NCI-H82 treated with DMSO at 0.1 percent for 48 hours (cell line): ENCODE measurements around the gene LHFPL6.

ENCODE experiments used
- DNase-seq: peaks from one replicate; lab custom pipeline; 2025; ENCODE audit not compliant: unreplicated experiment; lab: John Stamatoyannopoulos, UW

Gene LHFPL6

GRCh38 chr13:39557285-39557955, 45.6 kb downstream of the LHFPL6 start:
- no peak for DNase-seq

GRCh38 chr13:39556866-39557265, 46.1 kb downstream of the LHFPL6 start:
- DNase-seq = no peak

GRCh38 chr13:39554371-39554770, 48.6 kb downstream of the LHFPL6 start:
- no peak for DNase-seq

GRCh38 chr13:39552246-39552645, 50.7 kb downstream of the LHFPL6 start:
- no peak for DNase-seq

GRCh38 chr13:39550931-39551330, 52.1 kb downstream of the LHFPL6 start:
- DNase-seq = no peak

GRCh38 chr13:39547108-39547507, 55.9 kb downstream of the LHFPL6 start:
- peak; percentile 83 for DNase-seq

- no peak for DNase-seq
Measured at GRCh38 chr13:39542361-39542760, 60.6 kb downstream of the LHFPL6 start.

- peak; percentile 27 for DNase-seq
Measured at GRCh38 chr13:39540929-39541605, 61.9 kb downstream of the LHFPL6 start.

GRCh38 chr13:39538816-39539790, 63.9 kb downstream of the LHFPL6 start:
- no peak for DNase-seq

- DNase-seq = no peak
Measured at GRCh38 chr13:39536906-39537305, 66.1 kb downstream of the LHFPL6 start.

GRCh38 chr13:39536274-39536673, 66.7 kb downstream of the LHFPL6 start:
- no peak for DNase-seq

- no peak for DNase-seq
Measured at GRCh38 chr13:39533651-39534150, 69.3 kb downstream of the LHFPL6 start.

- DNase-seq = no peak
Measured at GRCh38 chr13:39531646-39532045, 71.3 kb downstream of the LHFPL6 start.

GRCh38 chr13:39530916-39531315, 72.1 kb downstream of the LHFPL6 start:
- no peak for DNase-seq

- DNase-seq = no peak
Measured at GRCh38 chr13:39528661-39528980, 74.4 kb downstream of the LHFPL6 start.

- DNase-seq = no peak
Measured at GRCh38 chr13:39527961-39528660, 74.9 kb downstream of the LHFPL6 start.

- no peak for DNase-seq
Measured at GRCh38 chr13:39527301-39527700, 75.7 kb downstream of the LHFPL6 start.

- DNase-seq = no peak
Measured at GRCh38 chr13:39526499-39526898, 76.5 kb downstream of the LHFPL6 start.

- no peak for DNase-seq
Measured at GRCh38 chr13:39525506-39525905, 77.5 kb downstream of the LHFPL6 start.

GRCh38 chr13:39524795-39525194, 78.2 kb downstream of the LHFPL6 start:
- DNase-seq = no peak

GRCh38 chr13:39522329-39522728, 80.7 kb downstream of the LHFPL6 start:
- DNase-seq = no peak
